Measurements from ENCODE around the gene DPM3. TPM values are rescaled to one million over a fixed set of nuclear protein-coding genes. Genes with fewer than 3 reads are reported as not detected.

Gene DPM3
- total and polyA plus RNA-seq, 2 of the 13 experiments (the other 11 are each of a cell fraction or from before 2014, with no cell fraction given) = 23.2 to 53.4 TPM

DNA sequence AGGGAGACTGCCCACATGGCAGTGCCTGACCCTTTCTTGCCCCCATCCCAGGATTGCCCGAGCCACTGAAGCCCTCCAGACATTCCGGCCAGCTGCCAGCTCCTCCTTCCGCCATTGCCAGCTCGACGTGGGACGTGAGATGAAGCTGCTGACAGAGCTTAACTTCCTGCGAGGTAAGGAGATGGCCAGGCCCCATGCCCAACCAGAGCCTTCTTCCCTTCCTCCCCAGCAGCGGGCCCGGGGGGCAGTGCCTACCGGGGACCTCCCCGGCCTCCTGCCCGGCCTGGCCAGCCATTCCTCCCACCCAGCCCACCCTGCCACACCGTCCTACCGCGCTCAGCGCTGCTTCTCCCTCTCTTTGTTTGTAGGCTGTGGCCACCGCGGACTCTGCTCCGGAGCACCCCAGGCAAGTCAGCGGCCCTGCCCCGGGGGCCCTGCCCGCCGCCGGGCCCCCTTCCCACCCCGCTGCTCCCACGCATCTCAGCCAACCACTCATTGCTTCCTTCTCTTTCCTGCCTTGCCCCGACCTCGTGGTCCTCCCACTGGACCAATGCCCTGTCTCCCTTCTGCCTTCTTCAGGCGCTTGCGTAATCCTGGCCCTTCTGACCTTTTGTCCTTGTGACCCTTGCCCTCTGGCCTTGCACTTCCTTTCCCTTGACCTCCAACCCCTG is 38.2 kb upstream of the DPM3 start (continued):
- TF ChIP-seq ZNF101 (CRISPR knock-in tag; IDR thresholded peaks at IDR 0.05; ENCODE audit: borderline replicate concordance, low read depth) (no peak), CREB1 (IDR thresholded peaks at IDR 0.05) (no peak), CREB1 (CRISPR knock-in tag; IDR thresholded peaks at IDR 0.05) (no peak), GTF3A (CRISPR knock-in tag; conservative IDR thresholded peaks at IDR 0.05) (no peak), NCOR1 (IDR thresholded peaks at IDR 0.05; ENCODE audit: borderline replicate concordance, low read length) (peak; percentile 53; the same call in 1 of the 2 replicates), ZNF777 (CRISPR knock-in tag; IDR thresholded peaks at IDR 0.05) (0 out of 2 replicates have a peak, but pooled peaks have one; percentile 24), PAF1 (CRISPR knock-in tag; IDR thresholded peaks at IDR 0.05) (no peak), ZNF20 (CRISPR knock-in tag; IDR thresholded peaks at IDR 0.05) (no peak), ZNF121 (CRISPR knock-in tag; IDR thresholded peaks at IDR 0.05) (no peak), ZMAT3 (CRISPR knock-in tag; conservative IDR thresholded peaks at IDR 0.05) (no peak), RBAK (CRISPR knock-in tag; IDR thresholded peaks at IDR 0.05) (no peak)
- TF ChIP-seq, protein P1, sequence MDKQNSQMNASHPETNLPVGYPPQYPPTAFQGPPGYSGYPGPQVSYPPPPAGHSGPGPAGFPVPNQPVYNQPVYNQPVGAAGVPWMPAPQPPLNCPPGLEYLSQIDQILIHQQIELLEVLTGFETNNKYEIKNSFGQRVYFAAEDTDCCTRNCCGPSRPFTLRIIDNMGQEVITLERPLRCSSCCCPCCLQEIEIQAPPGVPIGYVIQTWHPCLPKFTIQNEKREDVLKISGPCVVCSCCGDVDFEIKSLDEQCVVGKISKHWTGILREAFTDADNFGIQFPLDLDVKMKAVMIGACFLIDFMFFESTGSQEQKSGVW (CRISPR knock-in tag; IDR thresholded peaks at IDR 0.05; ENCODE audit: borderline replicate concordance) = no peak
- TF ChIP-seq, protein P2, sequence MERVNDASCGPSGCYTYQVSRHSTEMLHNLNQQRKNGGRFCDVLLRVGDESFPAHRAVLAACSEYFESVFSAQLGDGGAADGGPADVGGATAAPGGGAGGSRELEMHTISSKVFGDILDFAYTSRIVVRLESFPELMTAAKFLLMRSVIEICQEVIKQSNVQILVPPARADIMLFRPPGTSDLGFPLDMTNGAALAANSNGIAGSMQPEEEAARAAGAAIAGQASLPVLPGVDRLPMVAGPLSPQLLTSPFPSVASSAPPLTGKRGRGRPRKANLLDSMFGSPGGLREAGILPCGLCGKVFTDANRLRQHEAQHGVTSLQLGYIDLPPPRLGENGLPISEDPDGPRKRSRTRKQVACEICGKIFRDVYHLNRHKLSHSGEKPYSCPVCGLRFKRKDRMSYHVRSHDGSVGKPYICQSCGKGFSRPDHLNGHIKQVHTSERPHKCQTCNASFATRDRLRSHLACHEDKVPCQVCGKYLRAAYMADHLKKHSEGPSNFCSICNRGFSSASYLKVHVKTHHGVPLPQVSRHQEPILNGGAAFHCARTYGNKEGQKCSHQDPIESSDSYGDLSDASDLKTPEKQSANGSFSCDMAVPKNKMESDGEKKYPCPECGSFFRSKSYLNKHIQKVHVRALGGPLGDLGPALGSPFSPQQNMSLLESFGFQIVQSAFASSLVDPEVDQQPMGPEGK (CRISPR knock-in tag; IDR thresholded peaks at IDR 0.05) = peak; percentile 30
- TF ChIP-seq, protein P3, sequence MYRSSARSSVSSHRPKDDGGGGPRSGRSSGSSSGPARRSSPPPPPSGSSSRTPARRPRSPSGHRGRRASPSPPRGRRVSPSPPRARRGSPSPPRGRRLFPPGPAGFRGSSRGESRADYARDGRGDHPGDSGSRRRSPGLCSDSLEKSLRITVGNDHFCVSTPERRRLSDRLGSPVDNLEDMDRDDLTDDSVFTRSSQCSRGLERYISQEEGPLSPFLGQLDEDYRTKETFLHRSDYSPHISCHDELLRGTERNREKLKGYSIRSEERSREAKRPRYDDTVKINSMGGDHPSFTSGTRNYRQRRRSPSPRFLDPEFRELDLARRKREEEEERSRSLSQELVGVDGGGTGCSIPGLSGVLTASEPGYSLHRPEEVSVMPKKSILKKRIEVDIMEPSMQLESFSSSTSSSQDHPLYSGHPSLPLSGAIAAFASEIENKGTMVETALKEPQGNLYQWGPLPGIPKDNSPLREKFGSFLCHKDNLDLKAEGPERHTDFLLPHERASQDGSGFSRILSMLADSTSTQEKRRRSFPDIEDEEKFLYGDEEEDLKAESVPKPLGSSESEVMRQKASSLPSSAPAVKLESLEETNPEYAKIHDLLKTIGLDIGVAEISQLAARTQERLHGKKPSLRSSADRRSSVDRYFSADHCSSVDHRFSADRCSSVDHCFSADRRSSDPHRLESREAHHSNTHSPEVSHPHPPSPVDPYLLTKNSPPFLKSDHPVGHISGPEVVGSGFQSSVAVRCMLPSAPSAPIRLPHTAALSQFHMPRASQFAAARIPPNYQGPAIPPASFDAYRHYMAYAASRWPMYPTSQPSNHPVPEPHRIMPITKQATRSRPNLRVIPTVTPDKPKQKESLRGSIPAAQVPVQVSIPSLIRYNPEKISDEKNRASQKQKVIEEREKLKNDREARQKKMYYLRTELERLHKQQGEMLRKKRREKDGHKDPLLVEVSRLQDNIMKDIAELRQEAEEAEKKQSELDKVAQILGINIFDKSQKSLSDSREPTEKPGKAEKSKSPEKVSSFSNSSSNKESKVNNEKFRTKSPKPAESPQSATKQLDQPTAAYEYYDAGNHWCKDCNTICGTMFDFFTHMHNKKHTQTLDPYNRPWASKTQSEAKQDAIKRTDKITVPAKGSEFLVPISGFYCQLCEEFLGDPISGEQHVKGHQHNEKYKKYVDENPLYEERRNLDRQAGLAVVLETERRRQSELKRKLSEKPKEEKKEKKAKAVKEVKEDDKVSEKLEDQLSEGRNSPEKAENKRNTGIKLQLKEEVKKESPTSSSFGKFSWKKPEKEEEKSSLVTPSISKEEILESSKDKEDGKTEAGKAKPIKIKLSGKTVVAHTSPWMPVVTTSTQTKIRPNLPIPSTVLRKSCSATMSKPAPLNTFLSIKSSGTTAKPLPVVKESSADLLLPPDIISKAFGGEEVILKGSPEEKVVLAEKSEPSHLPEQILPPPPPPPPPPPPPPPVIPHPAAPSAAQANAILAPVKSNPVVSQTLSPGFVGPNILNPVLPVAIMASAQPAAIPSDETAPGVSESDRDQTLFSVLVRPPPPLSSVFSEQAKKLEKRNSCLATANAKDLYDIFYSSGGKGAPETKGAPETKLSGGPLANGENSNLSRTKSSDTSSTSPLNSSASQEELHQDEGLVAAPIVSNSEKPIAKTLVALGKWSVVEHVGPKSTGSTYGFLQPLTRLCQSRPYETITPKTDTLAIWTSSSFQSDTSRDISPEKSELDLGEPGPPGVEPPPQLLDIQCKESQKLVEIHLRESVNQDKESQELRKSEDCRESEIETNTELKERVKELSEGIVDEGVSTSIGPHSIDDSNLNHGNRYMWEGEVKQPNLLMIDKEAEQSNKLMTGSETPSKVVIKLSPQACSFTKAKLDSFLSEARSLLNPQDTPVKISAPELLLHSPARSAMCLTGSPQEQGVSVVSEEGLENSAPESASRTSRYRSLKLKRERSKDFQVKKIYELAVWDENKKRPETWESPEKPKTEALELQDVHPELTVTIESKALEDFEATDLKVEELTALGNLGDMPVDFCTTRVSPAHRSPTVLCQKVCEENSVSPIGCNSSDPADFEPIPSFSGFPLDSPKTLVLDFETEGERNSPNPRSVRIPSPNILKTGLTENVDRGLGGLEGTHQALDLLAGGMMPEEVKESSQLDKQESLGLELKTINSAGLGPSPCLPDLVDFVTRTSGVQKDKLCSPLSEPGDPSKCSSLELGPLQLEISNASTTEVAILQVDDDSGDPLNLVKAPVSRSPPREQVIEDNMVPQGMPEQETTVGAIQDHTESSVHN (CRISPR knock-in tag; IDR thresholded peaks at IDR 0.05) = no peak
- TF ChIP-seq, protein P4, sequence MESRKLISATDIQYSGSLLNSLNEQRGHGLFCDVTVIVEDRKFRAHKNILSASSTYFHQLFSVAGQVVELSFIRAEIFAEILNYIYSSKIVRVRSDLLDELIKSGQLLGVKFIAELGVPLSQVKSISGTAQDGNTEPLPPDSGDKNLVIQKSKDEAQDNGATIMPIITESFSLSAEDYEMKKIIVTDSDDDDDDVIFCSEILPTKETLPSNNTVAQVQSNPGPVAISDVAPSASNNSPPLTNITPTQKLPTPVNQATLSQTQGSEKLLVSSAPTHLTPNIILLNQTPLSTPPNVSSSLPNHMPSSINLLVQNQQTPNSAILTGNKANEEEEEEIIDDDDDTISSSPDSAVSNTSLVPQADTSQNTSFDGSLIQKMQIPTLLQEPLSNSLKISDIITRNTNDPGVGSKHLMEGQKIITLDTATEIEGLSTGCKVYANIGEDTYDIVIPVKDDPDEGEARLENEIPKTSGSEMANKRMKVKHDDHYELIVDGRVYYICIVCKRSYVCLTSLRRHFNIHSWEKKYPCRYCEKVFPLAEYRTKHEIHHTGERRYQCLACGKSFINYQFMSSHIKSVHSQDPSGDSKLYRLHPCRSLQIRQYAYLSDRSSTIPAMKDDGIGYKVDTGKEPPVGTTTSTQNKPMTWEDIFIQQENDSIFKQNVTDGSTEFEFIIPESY (CRISPR knock-in tag; IDR thresholded peaks at IDR 0.05) = no peak
- TF ChIP-seq, protein P5, sequence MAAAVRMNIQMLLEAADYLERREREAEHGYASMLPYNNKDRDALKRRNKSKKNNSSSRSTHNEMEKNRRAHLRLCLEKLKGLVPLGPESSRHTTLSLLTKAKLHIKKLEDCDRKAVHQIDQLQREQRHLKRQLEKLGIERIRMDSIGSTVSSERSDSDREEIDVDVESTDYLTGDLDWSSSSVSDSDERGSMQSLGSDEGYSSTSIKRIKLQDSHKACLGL (CRISPR knock-in tag; IDR thresholded peaks at IDR 0.05) = no peak
